ENCODE data around the gene ZDHHC18. TPM values are rescaled to one million over a fixed set of nuclear protein-coding genes. Genes with fewer than 3 reads are reported as not detected.
A peak's percentile ranks its signal among the peaks of the same experiment; 100 is the strongest.

The ZDHHC18 gene
- total RNA-seq, 4 donors from 2014 or later: 14.1 to 28.4 (median 18.8) TPM

GRCh38 chr1:26814377-26814776, 12.1 kb upstream of the ZDHHC18 start:
- 88 to 97% methylated on average over 2 of the region's 2 CpGs for WGBS, 2 donors
- H3K4me3 ChIP-seq (ENCODE audit: low read depth, poor library complexity, severe bottlenecking): no peak overlapping the region
- no peak for TF ChIP-seq POLR2A (IDR thresholded peaks at IDR 0.05)
- TF ChIP-seq CTCF (IDR thresholded peaks at IDR 0.05): no peak
- no peak for DNase-seq (ENCODE audit: low spot score in 2 of 2)
- intact Hi-C loops (cut with DNase I; ENCODE audit: low total_unique reads): no loop called here

- 89 to 92% methylated on average over 3 of the region's 3 CpGs for WGBS, 2 donors
- no peak overlapping the region for H3K4me3 ChIP-seq (ENCODE audit: low read depth, poor library complexity, severe bottlenecking)
- no peak for TF ChIP-seq POLR2A (IDR thresholded peaks at IDR 0.05)
- DNase-seq (ENCODE audit: low spot score in 2 of 2): no peak
- intact Hi-C loops (cut with DNase I; ENCODE audit: low total_unique reads): no loop called here
Measured at GRCh38 chr1:26814893-26815292, 11.6 kb upstream of the ZDHHC18 start.

GRCh38 chr1:26820784-26821269, 5.7 kb upstream of the ZDHHC18 start:
- WGBS, 2 donors: 64 to 67% methylated on average over 4 of the region's 4 CpGs
- TF ChIP-seq CTCF (IDR thresholded peaks at IDR 0.05) (no peak), POLR2A (IDR thresholded peaks at IDR 0.05) (no peak)
- DNase-seq (ENCODE audit: low spot score in 2 of 2): no peak
- no peak overlapping the region for H3K4me3 ChIP-seq (ENCODE audit: low read depth, poor library complexity, severe bottlenecking)
- intact Hi-C loops (cut with DNase I; ENCODE audit: low total_unique reads): no loop called here

GRCh38 chr1:26822737-26823395, 3.6 kb upstream of the ZDHHC18 start:
- no peak for DNase-seq (ENCODE audit: low spot score in 2 of 2)
- H3K4me3 ChIP-seq (ENCODE audit: low read depth, poor library complexity, severe bottlenecking): no peak overlapping the region
- intact Hi-C loops (cut with DNase I; ENCODE audit: low total_unique reads): no loop called here
- TF ChIP-seq CTCF (IDR thresholded peaks at IDR 0.05) (no peak), POLR2A (IDR thresholded peaks at IDR 0.05) (no peak)
- WGBS, 2 donors: 97 to 98% methylated on average over 4 of the region's 4 CpGs

- whole genome bisulfite sequencing, 2 donors: 58 to 75% methylated on average over 3 of the region's 3 CpGs
- no peak for DNase-seq (ENCODE audit: low spot score in 2 of 2)
- no peak overlapping the region for H3K4me3 ChIP-seq (ENCODE audit: low read depth, poor library complexity, severe bottlenecking)
- TF ChIP-seq POLR2A (IDR thresholded peaks at IDR 0.05) (no peak), CTCF (IDR thresholded peaks at IDR 0.05) (no peak)
- intact Hi-C loops (cut with DNase I; ENCODE audit: low total_unique reads): no loop called here
Measured at GRCh38 chr1:26824731-26825130, 1.8 kb upstream of the ZDHHC18 start.

GRCh38 chr1:26827106-26827604, 667 bp downstream of the ZDHHC18 start:
- WGBS, 2 donors: 3 to 4% methylated on average over 16 to 17 of the region's 17 CpGs
- intact Hi-C loops (cut with DNase I; ENCODE audit: low total_unique reads): no loop called here
- H3K4me3 ChIP-seq (ENCODE audit: low read depth, poor library complexity, severe bottlenecking): peak overlapping the region; percentile 51
- no peak for DNase-seq (ENCODE audit: low spot score in 2 of 2)
- TF ChIP-seq CTCF (IDR thresholded peaks at IDR 0.05): no peak

All from lower leg skin (tissue), 4 donors.